Calu3 (cell line): ENCODE results near the gene PPP2R2B. TPM values are rescaled to one million over a fixed set of nuclear protein-coding genes. Genes with fewer than 3 reads are reported as not detected.

Experiments used
- BruUV-seq: library from RNA; stranded (reverse); fragments of 400-500 nt; replicated peaks from 2 replicates; lab custom pipeline; 2021; lab: Mats Ljungman, UMichigan
- CTCF ChIA-PET: fragments of 300-600 bp; sonication (Branson Sonifier 250); formaldehyde crosslinking; loops from one replicate; lab custom pipeline; 2022; ENCODE audit warnings: antibody characterized with exemption; lab: Charles Lee
- DNase-seq: peaks from one replicate; pipeline ENCODE4 v3.0.0; 2022
- H3K27ac Mint-ChIP-seq: one replicate; pipeline ENCODE4 v1.8.0; 2022; ENCODE audit warnings: mixed read lengths; ENCODE audit not compliant: unreplicated experiment
- H3K27me3 Mint-ChIP-seq: one replicate; pipeline ENCODE4 v1.8.0; 2022; ENCODE audit warnings: mixed read lengths; ENCODE audit not compliant: unreplicated experiment
- H3K36me3 Mint-ChIP-seq: one replicate; pipeline ENCODE4 v1.8.0; 2022; ENCODE audit warnings: mild to moderate bottlenecking, moderate library complexity, mixed read lengths; ENCODE audit not compliant: insufficient read depth, unreplicated experiment
- H3K4me1 Mint-ChIP-seq: one replicate; pipeline ENCODE4 v1.8.0; 2022; ENCODE audit warnings: mild to moderate bottlenecking, low read depth, mixed read lengths; ENCODE audit not compliant: unreplicated experiment
- H3K4me3 Mint-ChIP-seq: one replicate; pipeline ENCODE4 v1.8.0; 2022; ENCODE audit warnings: mild to moderate bottlenecking, low read depth, moderate library complexity, mixed read lengths; ENCODE audit not compliant: unreplicated experiment
- H3K9me3 Mint-ChIP-seq: one replicate; pipeline ENCODE4 v1.8.0; 2022; ENCODE audit warnings: low read depth, mixed read lengths; ENCODE audit not compliant: unreplicated experiment
- CTCF ChIP-seq: fragments of 200-600 bp; IDR thresholded peaks from one replicate; pipeline ENCODE4 v1.8.0; 2022; ENCODE audit warnings: antibody characterized with exemption; ENCODE audit not compliant: unreplicated experiment
- intact Hi-C: fragments of 100-400 bp; cut with micrococcal nuclease; formaldehyde crosslinking; loops from one replicate; pipeline ENCODE4 v1.10.0; 2022; ENCODE audit not compliant: unreplicated experiment
- total RNA-seq: library from RNA; stranded (reverse); gene quantifications from 2 replicates; pipeline ENCODE4 v1.2.3, GENCODE V29; 2022

Gene PPP2R2B
- total RNA-seq, 1 experiment from 2014 or later = not detected

- CTCF ChIA-PET = no interaction called here
- Mint-ChIP-seq H3K4me1 (no peaks in the 10 kb centered on the region), H3K9me3 (no peaks in the 10 kb centered on the region), H3K27me3 (peaks cover 25% of the 10 kb centered on the region), H3K36me3 (no peaks in the 10 kb centered on the region), H3K4me3 (no peak overlapping the region), H3K27ac (no peak overlapping the region)
- no peak for TF ChIP-seq CTCF
- intact Hi-C loops = no loop called here
- DNase-seq = no peak
- no TSS peak for BruUV-seq
These were observed 291.8 kb downstream of the PPP2R2B start for GRCh38 chr5:146586752-146587151.

GRCh38 chr5:146584750-146585149 lies 293.8 kb downstream of the PPP2R2B start:
- intact Hi-C loops = no loop called here
- Mint-ChIP-seq H3K36me3 (no peaks in the 10 kb centered on the region), H3K9me3 (no peaks in the 10 kb centered on the region), H3K4me3 (no peak overlapping the region), H3K27me3 (peaks cover 45% of the 10 kb centered on the region), H3K4me1 (no peaks in the 10 kb centered on the region), H3K27ac (no peak overlapping the region)
- no peak for TF ChIP-seq CTCF
- DNase-seq = no peak
- CTCF ChIA-PET = no interaction called here
- no TSS peak for BruUV-seq

GRCh38 chr5:146582051-146582596 lies 296.4 kb downstream of the PPP2R2B start:
- H3K36me3 Mint-ChIP-seq = no peaks in the 10 kb centered on the region
- no TSS peak for BruUV-seq
- TF ChIP-seq CTCF = no peak
- no peak for DNase-seq
- peaks cover 68% of the 10 kb centered on the region for H3K27me3 Mint-ChIP-seq
- H3K27ac Mint-ChIP-seq = no peak overlapping the region
- no peaks in the 10 kb centered on the region for H3K9me3 Mint-ChIP-seq
- CTCF ChIA-PET = no interaction called here
- no peaks in the 10 kb centered on the region for H3K4me1 Mint-ChIP-seq
- intact Hi-C loops = no loop called here
- H3K4me3 Mint-ChIP-seq = no peak overlapping the region

GRCh38 chr5:146580237-146580636 lies 298.3 kb downstream of the PPP2R2B start:
- no peaks in the 10 kb centered on the region for H3K4me1 Mint-ChIP-seq
- H3K4me3 Mint-ChIP-seq = no peak overlapping the region
- no TSS peak for BruUV-seq
- no peak for TF ChIP-seq CTCF
- no peaks in the 10 kb centered on the region for H3K36me3 Mint-ChIP-seq
- no peak overlapping the region for H3K27ac Mint-ChIP-seq
- peaks cover 80% of the 10 kb centered on the region for H3K27me3 Mint-ChIP-seq
- intact Hi-C loops = no loop called here
- CTCF ChIA-PET = no interaction called here
- DNase-seq = no peak
- no peaks in the 10 kb centered on the region for H3K9me3 Mint-ChIP-seq
